Amniotic stem cell (primary cell): ENCODE measurements around the gene ST6GALNAC4.

Experiments
- DNase-seq: peaks from one replicate; lab custom pipeline; 2025; lab: John Stamatoyannopoulos, UW

Gene ST6GALNAC4

GRCh38 chr9:127912296-127912695 lies 4.5 kb downstream of the ST6GALNAC4 start:
- no peak for DNase-seq

GRCh38 chr9:127910613-127911205 lies 6.1 kb downstream of the ST6GALNAC4 start:
- DNase-seq, result no peak

GRCh38 chr9:127909839-127910273 lies 7.0 kb downstream of the ST6GALNAC4 start:
- no peak for DNase-seq

- no peak for DNase-seq
These were observed 8.2 kb downstream of the ST6GALNAC4 start for GRCh38 chr9:127908660-127908926.

- DNase-seq, result no peak
These were observed 8.8 kb downstream of the ST6GALNAC4 start for GRCh38 chr9:127907867-127908659.

- no peak for DNase-seq
These were observed 11.1 kb downstream of the ST6GALNAC4 start for GRCh38 chr9:127905788-127906191.

- no peak for DNase-seq
These were observed 11.7 kb downstream of the ST6GALNAC4 start for GRCh38 chr9:127905004-127905728.

DNA sequence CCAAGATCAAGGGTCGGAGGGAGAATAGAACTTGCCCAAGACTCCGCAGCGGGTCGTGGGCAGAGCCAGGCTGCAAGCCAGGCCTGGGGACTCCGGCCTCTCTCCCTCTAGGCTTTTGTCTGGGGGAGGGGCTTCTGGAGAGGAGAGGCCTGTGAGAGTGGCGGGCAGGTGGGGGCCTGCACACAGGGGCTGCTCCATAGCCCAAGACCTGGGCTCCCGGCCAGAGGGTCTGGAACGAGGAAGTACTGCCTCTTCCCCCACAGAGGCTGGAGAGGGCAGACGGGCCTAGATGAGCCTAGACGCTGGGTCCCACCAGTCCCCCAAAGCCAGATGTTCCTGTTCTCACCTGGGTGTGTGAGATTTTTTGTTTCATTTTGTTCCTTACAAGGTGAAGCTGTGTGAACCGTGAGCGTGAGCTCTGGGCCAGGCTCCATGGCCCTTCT lies 12.3 kb downstream of the ST6GALNAC4 start:
- DNase-seq, result no peak

DNA sequence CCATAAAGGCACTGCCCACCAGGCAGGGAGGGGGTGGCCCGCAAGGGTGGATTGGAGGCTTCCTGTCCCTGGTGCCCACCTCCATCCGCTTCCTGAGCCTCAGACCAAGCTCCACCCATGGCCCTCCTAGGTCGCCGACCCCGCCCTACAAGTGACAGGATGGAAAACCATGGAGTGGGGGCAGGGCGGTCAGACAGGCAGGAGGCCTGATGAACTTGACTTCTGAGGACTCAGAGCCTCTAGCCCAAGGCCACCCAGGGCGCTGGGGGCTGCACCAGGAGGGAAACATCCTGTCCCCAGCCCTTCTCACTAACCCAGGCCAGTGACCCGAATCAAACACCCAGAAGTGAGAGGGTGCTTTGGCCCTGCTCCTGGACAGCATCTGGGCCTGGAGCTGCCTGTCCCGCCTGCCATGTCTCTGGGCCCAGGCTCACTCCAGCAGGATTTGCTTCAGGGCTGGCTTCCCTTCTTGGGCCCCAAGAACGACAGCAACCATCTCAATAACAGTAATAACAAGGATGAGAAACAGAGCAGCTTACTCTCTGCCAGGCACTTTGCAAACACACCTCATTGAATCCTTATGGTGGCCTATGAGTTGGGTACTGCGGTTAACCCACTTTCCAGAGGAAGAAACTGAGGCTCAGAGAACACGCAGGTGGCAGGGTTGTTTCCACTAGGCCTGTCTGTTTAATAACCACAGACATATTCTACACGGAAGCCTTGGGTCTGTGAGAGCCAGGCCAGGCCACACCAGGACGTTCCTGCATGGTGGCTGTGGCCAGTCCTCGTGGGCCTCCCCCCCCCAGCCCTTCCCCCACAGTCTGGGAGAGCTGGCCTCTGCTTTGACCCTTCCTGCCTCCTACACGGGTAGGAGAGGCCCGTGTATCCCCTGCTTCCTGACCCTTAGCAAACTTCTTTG lies 13.0 kb downstream of the ST6GALNAC4 start:
- no peak for DNase-seq

DNA sequence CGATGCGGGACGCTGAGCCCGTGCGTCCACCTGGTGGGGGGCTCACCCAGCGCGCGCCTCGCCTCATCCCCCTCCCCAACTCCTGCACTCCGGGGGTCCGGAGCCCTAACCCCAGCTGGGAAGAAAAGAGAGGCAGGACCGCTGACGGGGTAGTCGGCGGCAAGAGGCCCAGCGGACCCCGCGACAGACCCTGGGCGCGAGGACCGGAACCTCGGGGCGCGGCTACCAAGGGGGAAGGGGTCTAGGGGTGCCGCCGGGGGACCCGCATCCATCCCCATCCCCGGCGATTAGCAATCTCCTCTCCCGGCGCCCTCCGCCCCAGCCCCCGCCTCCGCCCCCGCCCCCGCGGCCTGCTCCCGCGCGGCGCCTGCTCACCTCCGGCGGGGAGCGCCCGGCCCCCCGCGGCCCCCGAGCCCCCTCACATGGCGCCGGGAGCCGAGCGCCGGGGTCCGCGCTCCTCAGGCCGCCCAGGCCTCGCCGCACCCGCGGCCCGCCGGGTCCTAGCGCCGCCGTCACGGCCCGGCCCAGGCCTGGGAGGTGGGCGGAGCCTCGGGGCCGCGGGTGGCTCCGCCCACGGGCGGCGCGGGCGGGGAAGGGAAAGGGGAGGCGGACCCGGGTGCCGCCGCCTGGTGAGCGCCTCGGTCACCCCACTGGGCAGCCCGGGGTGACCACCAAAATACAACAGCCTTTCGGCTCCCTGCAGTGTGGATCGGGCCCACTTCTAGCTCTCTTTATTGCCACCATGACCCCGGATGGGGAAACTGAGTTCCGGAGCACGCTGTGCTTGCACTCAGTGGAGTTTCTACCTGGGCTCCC lies 17.5 kb downstream of the ST6GALNAC4 start, which contains the start of gene ST6GALNAC6:
Gene ST6GALNAC6 (minus strand): TSS at position 476 of the 816 bp plus-strand sequence. CDS start 1,622 bp downstream, outside the sequence.
- peak; percentile 47 for DNase-seq

GRCh38 chr9:127898433-127899127 lies 18.3 kb downstream of the ST6GALNAC4 start:
- peak; percentile 45 for DNase-seq

DNA sequence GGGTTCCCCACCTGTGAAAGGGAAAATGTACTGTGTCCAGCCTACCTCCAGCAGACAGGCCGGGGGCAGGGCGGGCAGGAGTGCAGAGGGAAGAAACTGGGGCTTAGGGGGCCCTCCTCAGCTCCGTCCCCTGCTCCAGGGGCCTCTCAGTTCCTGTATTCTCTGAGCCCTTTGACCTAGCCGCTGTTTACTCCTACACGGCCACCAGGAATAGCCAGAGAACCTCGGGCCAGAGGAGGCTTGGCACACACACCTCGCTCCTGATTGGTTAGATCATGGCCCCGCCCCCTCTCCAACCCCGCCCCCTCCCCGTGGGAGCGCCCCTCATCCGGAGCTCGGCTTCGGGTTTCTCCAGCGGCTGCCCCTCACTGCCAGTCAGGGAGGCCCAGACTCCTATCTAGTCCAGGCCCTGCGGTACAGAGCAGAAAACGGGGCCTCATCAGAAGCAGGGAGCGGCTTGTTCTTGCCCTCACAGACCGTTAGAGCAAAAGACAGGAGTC lies 19.6 kb downstream of the ST6GALNAC4 start:
- no peak for DNase-seq

DNA sequence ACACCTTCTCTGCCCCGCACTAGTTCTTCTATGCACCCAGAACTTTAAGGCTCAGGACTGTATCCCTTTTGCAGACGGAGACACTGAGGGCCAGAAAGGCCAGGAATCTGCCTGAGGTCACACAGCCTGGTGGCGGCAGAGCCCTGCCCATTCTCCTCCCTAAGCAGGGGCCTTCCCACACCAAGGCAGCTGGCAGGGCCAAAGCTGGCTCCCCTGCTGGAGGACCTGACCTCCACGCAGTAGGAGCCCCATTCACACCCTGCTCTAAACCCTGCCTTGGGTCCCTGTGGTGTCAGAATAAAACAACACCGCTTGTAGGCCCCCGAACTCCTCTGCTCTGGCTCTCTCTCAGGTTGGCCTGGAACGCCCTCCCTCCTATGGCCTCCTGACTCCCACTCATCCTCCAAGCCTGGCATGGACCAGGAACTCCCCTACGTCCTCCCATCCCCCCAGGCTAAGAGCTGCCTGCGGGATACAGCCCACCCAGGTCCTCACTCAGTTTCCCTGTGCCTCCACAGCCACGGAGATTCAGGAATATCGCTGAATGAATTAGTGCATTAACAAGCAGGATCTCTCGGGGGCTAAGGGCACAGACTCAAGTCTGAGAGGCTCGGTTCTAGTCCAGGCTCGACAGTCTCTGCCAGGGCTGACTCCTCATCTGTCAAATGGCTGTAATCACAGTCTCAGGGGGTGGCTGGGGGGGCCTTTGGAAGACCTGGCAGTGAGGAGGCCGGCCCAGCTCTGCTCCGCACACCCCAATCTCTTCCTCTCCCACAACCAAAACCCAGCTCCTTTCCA lies 20.2 kb downstream of the ST6GALNAC4 start:
- DNase-seq, result no peak

- no peak for DNase-seq
These were observed 21.0 kb downstream of the ST6GALNAC4 start for GRCh38 chr9:127895811-127896210.

DNA sequence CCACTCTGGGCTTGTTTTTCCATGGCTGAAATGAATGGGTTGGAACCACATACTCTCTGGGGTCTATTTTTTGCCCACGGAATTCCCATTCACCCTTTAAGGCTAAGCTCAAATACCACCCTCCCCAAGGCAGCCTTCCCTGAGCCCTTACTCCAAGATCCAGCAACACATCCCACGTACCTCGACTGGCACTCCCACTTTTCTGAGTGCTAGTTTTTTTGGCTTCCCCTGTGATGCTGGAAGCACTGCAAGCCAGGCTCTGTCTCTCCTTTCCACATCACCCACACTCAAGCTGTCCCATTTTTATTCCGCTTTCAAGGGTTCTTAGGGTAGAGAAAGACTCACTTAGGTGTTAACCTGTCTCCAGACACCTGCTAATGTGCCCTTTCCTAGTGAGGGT lies 23.4 kb downstream of the ST6GALNAC4 start:
- no peak for DNase-seq

DNA sequence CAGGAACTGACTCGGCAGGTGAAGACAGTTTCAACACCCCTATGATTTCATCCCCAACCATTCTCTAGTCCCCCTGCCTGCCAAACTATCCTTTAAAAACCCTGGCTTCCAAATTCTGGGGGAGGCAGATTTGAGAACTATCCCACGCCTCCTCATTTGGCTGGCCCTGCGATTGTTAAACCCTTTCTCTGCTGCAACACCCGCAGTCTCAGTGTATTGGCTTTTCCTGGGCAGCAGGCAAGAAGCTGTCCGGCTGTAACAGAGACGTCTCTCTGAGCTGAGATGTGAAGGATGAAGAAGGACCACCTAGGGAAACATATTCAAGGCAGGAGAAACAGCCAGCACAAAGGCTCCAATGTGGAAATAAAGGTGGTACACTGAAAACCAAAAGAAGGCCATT lies 24.0 kb downstream of the ST6GALNAC4 start:
- no peak for DNase-seq

- DNase-seq, result no peak
These were observed 26.8 kb downstream of the ST6GALNAC4 start for GRCh38 chr9:127890053-127890452.

DNA sequence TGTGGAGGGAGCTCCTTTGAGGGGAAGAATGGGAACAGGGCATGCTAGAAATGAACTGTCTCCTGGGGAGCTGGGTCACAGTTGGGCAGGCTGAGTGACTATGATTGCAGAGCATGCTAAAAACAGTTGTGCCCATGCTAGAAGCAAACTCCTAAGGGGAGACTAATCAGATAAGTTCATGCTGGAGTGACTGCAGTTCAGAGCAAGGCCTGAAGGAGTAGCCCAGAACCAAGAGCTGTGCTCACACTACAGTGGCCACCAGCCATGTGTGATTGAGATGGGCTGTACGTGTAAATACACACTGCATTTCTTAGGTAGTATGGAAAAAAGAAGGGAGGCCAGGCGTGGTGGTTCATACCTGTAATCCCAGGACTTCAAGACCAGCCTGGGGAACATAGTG lies 29.0 kb downstream of the ST6GALNAC4 start:
- DNase-seq, result no peak

DNA sequence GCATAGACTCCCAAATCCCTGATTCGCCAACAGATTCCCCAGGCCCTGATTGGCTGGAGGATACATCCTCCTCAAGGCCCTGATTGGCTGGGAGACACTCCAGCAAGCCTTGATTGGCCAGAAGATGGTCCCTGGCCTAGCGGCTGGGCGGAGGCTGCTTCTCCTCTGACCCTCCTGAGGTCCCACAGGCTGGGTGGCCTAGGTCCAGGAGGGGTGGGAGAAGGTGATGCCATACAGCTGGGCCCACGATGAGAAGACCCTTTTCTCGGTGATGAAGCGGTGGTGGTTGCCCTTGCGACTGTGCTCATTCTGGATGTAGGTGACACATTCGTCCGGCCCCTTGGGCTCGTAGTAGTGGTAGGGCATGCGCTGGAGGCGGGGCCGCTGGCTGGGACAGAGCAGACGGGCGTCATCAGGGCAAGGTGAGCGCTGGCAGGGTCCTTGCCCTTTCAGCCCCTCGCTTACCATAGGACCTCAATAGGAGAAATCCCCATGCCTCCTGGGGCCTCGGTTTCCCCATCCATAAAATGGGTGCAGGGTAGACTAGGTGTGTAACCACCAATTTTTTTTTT lies 30.4 kb downstream of the ST6GALNAC4 start:
- no peak for DNase-seq
